T-helper 2 cell treated with Interferon-gamma antibody and Interleukin-4, amounts not matched to agents 100 ng/mL and 5 ng/mL, for 36 hours (primary cell): ENCODE results near the gene NCOR2. TPM values are rescaled to one million over a fixed set of nuclear protein-coding genes. Genes with fewer than 3 reads are reported as not detected.

ENCODE experiments used
- intact Hi-C: fragments of 100-400 bp; cut with micrococcal nuclease; formaldehyde crosslinking; loops from one replicate; pipeline ENCODE4 v1.15.1; 2023
- total RNA-seq: library from RNA; stranded (reverse); gene quantifications from 2 replicates; pipeline ENCODE4 v1.2.3, GENCODE V29; 2022

NCOR2 gene
- total RNA-seq, 1 donor from 2014 or later = 103 TPM

GRCh38 chr12:124560146-124560890, 7.1 kb downstream of the NCOR2 start:
- intact Hi-C loops = no loop called here

GRCh38 chr12:124559182-124560017, 8.0 kb downstream of the NCOR2 start:
- intact Hi-C loops = no loop called here

GRCh38 chr12:124558313-124558712, 9.1 kb downstream of the NCOR2 start:
- intact Hi-C loops = no loop called here

DNA sequence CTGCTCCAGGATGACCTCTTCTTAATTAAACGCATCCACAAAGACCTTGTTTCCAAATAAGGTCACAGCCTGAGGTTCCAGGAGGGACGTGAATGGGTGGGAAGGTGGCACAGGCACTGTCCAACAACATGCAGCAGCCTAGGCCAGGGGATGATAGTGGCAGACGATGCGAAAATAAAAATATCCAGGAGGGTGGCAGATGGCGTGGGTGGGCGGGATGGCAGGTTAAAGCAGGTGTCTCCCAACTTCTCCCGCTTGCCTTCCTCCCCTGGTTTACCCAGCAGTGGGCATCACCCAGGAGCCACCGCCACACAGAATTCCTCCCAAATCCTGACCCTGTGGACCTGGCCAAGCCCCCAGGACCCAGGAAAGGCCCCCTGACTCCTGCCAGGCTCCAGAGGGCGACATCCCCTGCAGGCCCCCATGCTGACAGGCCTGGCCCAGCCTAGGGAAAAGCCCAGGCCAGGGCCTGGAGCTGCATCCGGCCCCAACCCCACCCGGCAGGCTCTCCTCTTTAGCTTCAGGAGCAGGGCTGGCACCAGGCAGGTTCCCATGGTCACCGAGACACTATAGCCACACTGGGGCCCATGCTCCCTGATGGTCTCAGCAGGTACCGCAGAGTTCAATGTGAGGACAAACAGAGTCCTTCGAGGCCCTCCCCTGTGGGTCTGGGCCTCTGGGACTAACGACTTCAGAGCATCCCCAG, 9.7 kb downstream of the NCOR2 start:
- intact Hi-C loops = no loop called here

- intact Hi-C loops = no loop called here
Measured at GRCh38 chr12:124556896-124557501, 10.4 kb downstream of the NCOR2 start.

- intact Hi-C loops = no loop called here
Measured at GRCh38 chr12:124556074-124556466, 11.3 kb downstream of the NCOR2 start.

GRCh38 chr12:124555168-124556073, 12.0 kb downstream of the NCOR2 start:
- intact Hi-C loops = no loop called here

DNA sequence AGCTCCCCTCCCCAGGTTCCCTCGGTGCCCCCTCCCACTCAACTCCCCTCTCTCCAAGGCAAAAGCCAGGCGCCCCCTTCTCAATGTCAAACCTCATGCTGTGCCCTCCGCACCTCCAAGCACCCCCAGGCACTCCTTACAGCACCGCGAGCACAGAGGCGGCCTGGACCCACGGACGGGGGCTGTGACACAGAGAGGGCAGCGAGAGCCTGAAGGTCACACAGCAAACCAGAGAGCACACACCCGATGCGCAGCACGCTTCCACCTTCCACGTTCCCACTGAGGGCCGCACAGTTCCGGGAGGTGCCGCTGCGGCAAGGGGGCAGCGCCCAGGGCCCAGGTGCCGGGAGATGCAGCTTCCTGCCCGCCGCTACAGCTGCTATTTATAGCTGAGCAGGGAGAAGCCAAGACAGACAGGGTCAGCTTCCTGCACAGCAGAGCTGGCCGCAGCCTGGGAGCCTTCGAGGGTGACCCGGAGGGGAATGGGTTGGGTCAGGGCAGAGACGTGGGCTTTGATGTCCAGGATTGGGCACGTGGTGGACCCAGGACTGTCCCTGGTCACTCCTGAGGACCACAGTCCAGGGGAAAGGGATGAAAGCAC, 12.9 kb downstream of the NCOR2 start:
- intact Hi-C loops = no loop called here

GRCh38 chr12:124553862-124554428, 13.5 kb downstream of the NCOR2 start:
- intact Hi-C loops = no loop called here

- intact Hi-C loops = no loop called here
Measured at GRCh38 chr12:124551268-124552144, 15.9 kb downstream of the NCOR2 start.

DNA sequence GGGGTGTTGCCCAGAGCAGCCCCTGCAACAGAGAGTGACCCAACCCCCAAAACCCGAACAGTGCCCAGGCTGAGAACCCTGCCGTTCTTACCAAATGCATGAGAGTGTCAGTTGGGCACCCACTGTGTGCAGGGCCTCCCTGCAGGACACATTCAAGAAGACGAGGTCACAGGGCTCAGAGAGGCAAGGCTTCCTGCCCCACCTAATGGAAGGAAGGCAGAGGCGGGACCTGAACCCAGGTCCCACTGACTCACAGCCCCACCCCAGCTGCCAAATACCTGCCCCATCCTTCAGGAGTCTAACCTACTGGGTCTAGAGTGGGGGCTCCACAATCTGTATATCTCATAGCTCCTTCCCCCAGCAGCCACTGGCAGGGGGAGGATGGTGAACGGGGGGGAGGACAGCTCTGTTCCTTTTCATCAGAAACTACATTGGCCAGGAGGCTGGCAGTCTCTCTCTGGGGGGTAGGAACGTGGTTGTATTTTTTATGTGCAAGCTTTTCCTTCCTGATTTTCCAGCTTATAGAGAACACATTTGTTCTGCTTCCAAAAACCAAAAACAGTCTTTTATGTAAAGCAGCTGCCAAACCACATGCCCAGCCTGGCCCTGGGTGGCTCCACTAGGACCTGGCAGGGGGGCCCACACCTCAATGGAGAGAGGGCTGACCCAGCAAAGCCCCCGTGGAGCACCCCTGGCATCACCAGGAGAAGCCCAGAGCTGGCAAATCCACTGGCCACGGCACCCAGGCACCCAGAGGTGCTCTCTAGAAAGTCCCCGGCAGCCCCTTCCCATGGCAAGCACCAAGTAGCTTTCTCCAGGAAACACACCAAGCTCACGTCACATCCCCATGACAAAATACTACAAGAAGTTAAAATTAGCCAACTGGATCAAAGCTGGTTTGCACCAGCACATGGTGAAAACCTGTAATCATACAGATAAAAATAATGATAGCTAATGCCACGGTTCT, 17.0 kb downstream of the NCOR2 start:
- intact Hi-C loops = no loop called here

DNA sequence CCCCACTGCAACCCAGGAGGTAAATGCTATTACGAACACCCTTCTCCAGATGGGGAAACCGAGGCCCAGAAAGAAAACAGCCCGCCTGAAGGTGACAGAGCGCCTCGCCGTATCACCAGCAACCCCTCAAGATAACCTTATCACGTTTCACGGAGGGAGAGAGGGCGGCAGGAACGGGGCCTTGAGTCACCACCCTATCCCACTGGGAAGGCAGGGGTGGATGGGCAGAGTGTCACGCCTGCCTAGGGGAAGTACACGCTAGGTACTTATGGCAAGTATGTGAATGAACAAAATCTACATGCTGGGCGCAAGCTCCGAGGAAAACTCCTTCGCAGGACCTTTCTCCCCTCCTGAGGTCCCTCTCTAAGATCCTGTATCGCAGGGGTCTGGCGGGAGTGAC, 17.8 kb downstream of the NCOR2 start:
- intact Hi-C loops = no loop called here

DNA sequence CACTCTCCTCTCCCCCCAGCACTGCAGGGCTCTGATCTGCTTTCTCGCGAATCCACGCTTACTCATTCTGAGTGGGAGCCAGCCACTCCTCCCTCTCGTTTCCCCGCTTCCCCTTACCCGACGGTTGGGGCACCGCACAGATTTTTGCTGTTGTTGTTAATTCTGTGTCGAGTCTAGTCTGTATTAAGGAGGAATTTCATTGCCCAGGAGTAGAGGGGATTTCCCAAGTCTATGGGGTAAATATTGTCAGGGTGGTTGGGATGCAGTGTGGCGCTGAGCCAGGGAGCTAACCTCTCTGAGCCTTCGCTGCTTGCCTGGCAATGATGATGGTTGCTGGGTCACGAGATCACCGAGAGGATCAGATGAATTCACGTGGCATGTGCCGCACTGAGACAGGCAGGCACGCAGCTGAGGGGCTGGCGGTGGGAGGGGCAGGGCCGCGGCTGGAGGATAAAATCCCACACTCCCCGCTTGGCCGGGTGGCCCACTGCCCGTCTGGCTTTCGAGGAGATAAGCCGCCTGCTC, 18.5 kb downstream of the NCOR2 start:
- intact Hi-C loops = no loop called here

- intact Hi-C loops = no loop called here
Measured at GRCh38 chr12:124547626-124548025, 19.8 kb downstream of the NCOR2 start.

DNA sequence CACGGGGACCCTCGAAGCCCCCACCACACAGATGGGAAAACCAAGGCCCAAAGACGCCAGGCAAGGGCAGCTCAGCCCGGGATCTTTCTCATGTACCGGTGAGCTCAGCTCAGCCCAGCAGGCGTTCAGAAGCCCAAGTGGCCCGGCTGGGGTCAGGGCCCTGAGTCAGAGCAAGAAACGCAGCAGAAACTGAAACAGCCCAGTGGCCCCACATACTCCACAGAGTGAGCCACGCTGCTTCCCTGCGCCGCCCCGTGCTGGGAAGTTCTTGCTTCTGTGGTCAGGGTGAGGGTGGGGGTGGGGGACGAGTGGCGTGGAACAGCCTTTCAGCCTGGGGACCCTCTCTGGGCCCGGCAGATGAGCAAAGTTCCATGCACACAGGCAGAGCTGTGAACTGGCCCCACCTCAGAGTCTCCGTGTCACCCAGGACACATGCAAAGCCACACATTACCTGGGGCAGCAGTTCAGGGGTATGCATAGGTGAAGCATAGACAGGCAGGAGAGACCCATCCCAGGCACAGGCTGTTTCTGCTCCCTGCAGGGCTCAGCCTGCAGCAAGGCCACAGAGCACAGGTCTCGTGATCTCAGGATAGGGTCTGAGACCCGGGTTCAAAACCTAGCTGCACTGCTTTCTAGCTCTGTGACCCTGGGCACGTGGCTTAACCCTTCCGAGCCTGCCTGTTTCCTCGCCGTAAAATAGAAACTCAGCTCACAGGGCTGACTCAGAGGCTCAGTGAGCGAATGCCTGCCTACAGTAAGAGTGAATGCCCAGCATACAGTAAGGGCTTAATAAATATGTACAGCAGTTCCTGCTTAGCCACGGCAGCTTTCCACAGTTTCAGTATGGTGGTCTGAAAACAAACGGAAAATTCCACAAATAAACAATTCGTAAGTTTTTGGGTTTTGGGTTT, 21.6 kb downstream of the NCOR2 start:
- intact Hi-C loops = no loop called here

GRCh38 chr12:124544983-124545382, 22.4 kb downstream of the NCOR2 start:
- intact Hi-C loops = no loop called here
